GM23338 (cell line): ENCODE measurements around the gene IL10. TPM values are rescaled to one million over a fixed set of nuclear protein-coding genes. Genes with fewer than 3 reads are reported as not detected.

Experiments used
- ATAC-seq: fragments of 200-7000 bp; cut with Tn5 transposase; 3 replicates; pipeline ENCODE4 v1.9.1; 2020
- DNase-seq: peaks from one replicate; pipeline ENCODE4 v3.0.0-alpha.2; 2015; ENCODE audit warnings: low spot score
- H2AFZ ChIP-seq: fragments of 200-600 bp; sonication (generic); 2 replicates; pipeline ENCODE4 v1.8.0; 2016; ENCODE audit warnings: antibody characterized with exemption, mild to moderate bottlenecking, moderate library complexity
- H3F3A ChIP-seq: fragments of 200-600 bp; sonication (generic); replicated peaks from 2 replicates; pipeline ENCODE4 v1.8.0; 2017; ENCODE audit warnings: antibody characterized with exemption, mixed run types, low read depth
- H3K27ac ChIP-seq: fragments of 200-600 bp; sonication (generic); 2 replicates; pipeline ENCODE4 v1.6.1; 2016; ENCODE audit warnings: low read depth
- H3K27me3 ChIP-seq: fragments of 200-600 bp; sonication (generic); 2 replicates; pipeline ENCODE4 v1.8.0; 2016; ENCODE audit warnings: mild to moderate bottlenecking, mixed run types, moderate library complexity; ENCODE audit not compliant: insufficient read depth
- H3K36me3 ChIP-seq: fragments of 200-600 bp; sonication (generic); 2 replicates; pipeline ENCODE4 v1.8.0; 2016; ENCODE audit warnings: mild to moderate bottlenecking; ENCODE audit not compliant: insufficient read depth
- H3K4me1 ChIP-seq: fragments of 200-600 bp; sonication (generic); 2 replicates; pipeline ENCODE4 v1.8.0; 2016; ENCODE audit warnings: mild to moderate bottlenecking, moderate library complexity; ENCODE audit not compliant: insufficient read depth
- H3K4me2 ChIP-seq: fragments of 200-600 bp; sonication (generic); 2 replicates; pipeline ENCODE4 v1.7.1; 2017; ENCODE audit warnings: mixed run types
- H3K4me3 ChIP-seq: fragments of 200-600 bp; sonication (generic); 2 replicates; pipeline ENCODE4 v1.6.1; 2016; ENCODE audit warnings: mixed run types
- H3K79me2 ChIP-seq: fragments of 200-600 bp; sonication (generic); replicated peaks from 2 replicates; pipeline ENCODE4 v1.8.0; 2017; ENCODE audit warnings: mild to moderate bottlenecking; ENCODE audit not compliant: insufficient read depth
- H3K9me2 ChIP-seq: fragments of 200-600 bp; sonication (generic); 2 replicates; pipeline ENCODE4 v1.8.0; 2017; ENCODE audit not compliant: insufficient read depth
- H4K20me1 ChIP-seq: fragments of 200-600 bp; sonication (generic); replicated peaks from 2 replicates; pipeline ENCODE4 v1.8.0; 2017; ENCODE audit warnings: mild to moderate bottlenecking; ENCODE audit not compliant: insufficient read depth
- H3K27ac Mint-ChIP-seq: 2 replicates; pipeline ENCODE4 v1.8.0; 2020; ENCODE audit warnings: inconsistent platforms, mild to moderate bottlenecking, moderate library complexity, mixed read lengths
- H3K27me3 Mint-ChIP-seq: 3 replicates; pipeline ENCODE4 v1.8.0; 2022; ENCODE audit warnings: low read depth, mild to moderate bottlenecking, moderate library complexity, mixed read lengths, inconsistent platforms; ENCODE audit not compliant: insufficient read depth, poor library complexity
- H3K36me3 Mint-ChIP-seq: 3 replicates; pipeline ENCODE4 v1.8.0; 2021; ENCODE audit warnings: low read depth, mild to moderate bottlenecking, inconsistent platforms, moderate library complexity, mixed read lengths
- H3K4me1 Mint-ChIP-seq: 3 replicates; pipeline ENCODE4 v1.8.0; 2020; ENCODE audit warnings: mild to moderate bottlenecking, inconsistent platforms, mixed read lengths
- H3K4me3 Mint-ChIP-seq: 3 replicates; pipeline ENCODE4 v1.8.0; 2021; ENCODE audit warnings: moderate library complexity, mild to moderate bottlenecking, inconsistent platforms, mixed read lengths
- H3K9me3 Mint-ChIP-seq: 3 replicates; pipeline ENCODE4 v1.8.0; 2020; ENCODE audit warnings: moderate library complexity, mild to moderate bottlenecking, inconsistent platforms, mixed read lengths
- CREB1 ChIP-seq: fragments of 250-450 bp; sonication (Bioruptor Pico); IDR thresholded peaks from 2 replicates; pipeline ENCODE4 v1.5.0; 2020; ENCODE audit warnings: low read depth, mild to moderate bottlenecking, moderate library complexity
- JUNB ChIP-seq: IDR thresholded peaks from one replicate; pipeline ENCODE4 v1.6.1; 2016; ENCODE audit warnings: antibody characterized with exemption; ENCODE audit not compliant: unreplicated experiment
- POLR2AphosphoS5 ChIP-seq: IDR thresholded peaks from 2 replicates; pipeline ENCODE4 v1.6.1; 2016; ENCODE audit warnings: antibody characterized with exemption, low read depth
- STAT1 ChIP-seq: IDR thresholded peaks from one replicate; pipeline ENCODE4 v1.6.1; 2016; ENCODE audit warnings: antibody characterized with exemption; ENCODE audit not compliant: unreplicated experiment
- ZNF114 ChIP-seq: fragments of 250-450 bp; sonication (Bioruptor Pico); IDR thresholded peaks from 2 replicates; pipeline ENCODE4 v1.5.0; 2020; ENCODE audit warnings: mild to moderate bottlenecking, moderate library complexity
- ZNF331 ChIP-seq: fragments of 250-450 bp; sonication (Bioruptor Pico); IDR thresholded peaks from 2 replicates; pipeline ENCODE4 v1.5.0; 2020; ENCODE audit warnings: low read depth, mild to moderate bottlenecking, moderate library complexity
- polyA plus RNA-seq: library from polyadenylated mRNA; unstranded; fragments of >200 nt; fragmentation: Nextera tagmentation; extraction: Ambion mirVana; gene quantifications from 2 replicates; pipeline ENCODE4 v1.2.1, GENCODE V29; 2016
- total RNA-seq: library from RNA; depleted of rRNA; stranded (reverse); fragments of >200 nt; shearing (Covaris generic); gene quantifications from 2 replicates; pipeline ENCODE4 v1.2.3, GENCODE V29; 2014
- TF ChIP-seq, protein P1 (sequence below), 2 experiments: fragments of 200-600 bp in 1 of 2; sonication (generic) in 1 of 2; conservative IDR thresholded peaks; 2 replicates each; pipeline versions ENCODE4 v1.5.1 to v1.6.1; 2016 to 2017; ENCODE audit warnings: antibody characterized with exemption in 2 of 2, low read depth in 2 of 2, mild to moderate bottlenecking in 2 of 2, moderate library complexity in 1 of 2
- TF ChIP-seq, protein P2 (sequence below): IDR thresholded peaks from 2 replicates; pipeline ENCODE4 v1.6.1; 2016; ENCODE audit warnings: antibody characterized with exemption
- TF ChIP-seq, protein P3 (sequence below): IDR thresholded peaks from one replicate; pipeline ENCODE4 v1.6.1; 2018; ENCODE audit warnings: antibody characterized with exemption; ENCODE audit not compliant: unreplicated experiment
- TF ChIP-seq, protein P4 (sequence below): fragments of 250-450 bp; sonication (Bioruptor Pico); IDR thresholded peaks from 2 replicates; pipeline ENCODE4 v1.5.0; 2020; ENCODE audit warnings: mild to moderate bottlenecking, moderate library complexity

The IL10 gene
- total and polyA plus RNA-seq, 2 experiments from 2014 or later = not detected

DNA sequence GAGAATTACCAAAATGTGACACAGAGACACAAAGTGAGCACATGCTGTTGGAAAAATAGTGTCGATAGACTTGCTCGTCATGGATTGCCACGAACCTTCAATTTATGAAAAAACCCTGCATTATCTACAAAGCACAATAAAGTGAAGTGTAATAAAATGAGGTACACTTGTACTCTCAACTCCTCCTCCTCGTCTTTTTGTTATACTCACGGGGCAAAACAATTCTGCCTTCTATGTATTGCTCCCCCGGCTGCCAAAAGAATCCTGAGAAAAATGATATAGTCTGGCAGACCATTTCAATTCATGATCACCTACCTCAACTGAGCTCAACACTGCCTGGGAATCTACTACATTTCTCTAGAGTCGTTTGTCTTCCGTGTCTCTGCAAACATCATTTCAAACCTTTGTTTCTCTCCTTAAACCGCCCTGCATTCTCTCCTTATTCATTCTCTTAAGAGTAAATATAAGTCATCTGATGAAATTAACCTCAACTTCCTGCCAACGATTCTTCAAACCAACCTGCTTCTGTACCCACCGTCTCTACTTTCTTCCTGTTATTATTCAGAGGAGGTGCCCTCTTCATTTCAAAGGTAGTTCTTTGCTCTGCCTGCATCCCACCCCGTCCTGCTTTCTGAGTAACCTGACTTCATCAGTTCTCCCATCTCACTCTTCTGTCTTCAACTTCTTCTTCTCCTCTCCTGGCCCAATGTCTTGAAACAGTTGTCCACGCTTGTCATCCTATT lies 14.6 kb downstream of the IL10 start:
- peaks cover under 1% of the 10 kb centered on the region; the same call in 1 of the 3 replicates for H3K4me1 Mint-ChIP-seq
- Histone ChIP-seq H3K4me1 (no peaks in the 10 kb centered on the region), H3K27ac (no peak overlapping the region), H3F3A (no peaks in the 10 kb centered on the region), H4K20me1 (no peaks in the 10 kb centered on the region; the same call in 1 of the 2 replicates), H2AFZ (no peak overlapping the region), H3K9me2 (0 out of 2 replicates have a peak, but pooled peaks cover 5% of the 10 kb centered on the region), H3K36me3 (no peaks in the 10 kb centered on the region), H3K4me2 (no peak overlapping the region), H3K79me2 (no peaks in the 10 kb centered on the region), H3K27me3 (peaks cover 20% of the 10 kb centered on the region), H3K4me3 (no peak overlapping the region)
- ATAC-seq = no peak
- TF ChIP-seq STAT1 = no peak
- TF ChIP-seq JUNB = no peak
- TF ChIP-seq, protein P1, sequence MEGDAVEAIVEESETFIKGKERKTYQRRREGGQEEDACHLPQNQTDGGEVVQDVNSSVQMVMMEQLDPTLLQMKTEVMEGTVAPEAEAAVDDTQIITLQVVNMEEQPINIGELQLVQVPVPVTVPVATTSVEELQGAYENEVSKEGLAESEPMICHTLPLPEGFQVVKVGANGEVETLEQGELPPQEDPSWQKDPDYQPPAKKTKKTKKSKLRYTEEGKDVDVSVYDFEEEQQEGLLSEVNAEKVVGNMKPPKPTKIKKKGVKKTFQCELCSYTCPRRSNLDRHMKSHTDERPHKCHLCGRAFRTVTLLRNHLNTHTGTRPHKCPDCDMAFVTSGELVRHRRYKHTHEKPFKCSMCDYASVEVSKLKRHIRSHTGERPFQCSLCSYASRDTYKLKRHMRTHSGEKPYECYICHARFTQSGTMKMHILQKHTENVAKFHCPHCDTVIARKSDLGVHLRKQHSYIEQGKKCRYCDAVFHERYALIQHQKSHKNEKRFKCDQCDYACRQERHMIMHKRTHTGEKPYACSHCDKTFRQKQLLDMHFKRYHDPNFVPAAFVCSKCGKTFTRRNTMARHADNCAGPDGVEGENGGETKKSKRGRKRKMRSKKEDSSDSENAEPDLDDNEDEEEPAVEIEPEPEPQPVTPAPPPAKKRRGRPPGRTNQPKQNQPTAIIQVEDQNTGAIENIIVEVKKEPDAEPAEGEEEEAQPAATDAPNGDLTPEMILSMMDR (conservative IDR thresholded peaks at IDR 0.05; ENCODE audit: low read depth in 2 of 2) = no peak
- no peak for TF ChIP-seq POLR2AphosphoS5
- TF ChIP-seq ZNF331 (CRISPR knock-in tag) = no peak
- TF ChIP-seq CREB1 (CRISPR knock-in tag) = no peak
- no peak for TF ChIP-seq ZNF114 (CRISPR knock-in tag)
- TF ChIP-seq, protein P2, sequence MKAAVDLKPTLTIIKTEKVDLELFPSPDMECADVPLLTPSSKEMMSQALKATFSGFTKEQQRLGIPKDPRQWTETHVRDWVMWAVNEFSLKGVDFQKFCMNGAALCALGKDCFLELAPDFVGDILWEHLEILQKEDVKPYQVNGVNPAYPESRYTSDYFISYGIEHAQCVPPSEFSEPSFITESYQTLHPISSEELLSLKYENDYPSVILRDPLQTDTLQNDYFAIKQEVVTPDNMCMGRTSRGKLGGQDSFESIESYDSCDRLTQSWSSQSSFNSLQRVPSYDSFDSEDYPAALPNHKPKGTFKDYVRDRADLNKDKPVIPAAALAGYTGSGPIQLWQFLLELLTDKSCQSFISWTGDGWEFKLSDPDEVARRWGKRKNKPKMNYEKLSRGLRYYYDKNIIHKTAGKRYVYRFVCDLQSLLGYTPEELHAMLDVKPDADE = no peak
- TF ChIP-seq, protein P3, sequence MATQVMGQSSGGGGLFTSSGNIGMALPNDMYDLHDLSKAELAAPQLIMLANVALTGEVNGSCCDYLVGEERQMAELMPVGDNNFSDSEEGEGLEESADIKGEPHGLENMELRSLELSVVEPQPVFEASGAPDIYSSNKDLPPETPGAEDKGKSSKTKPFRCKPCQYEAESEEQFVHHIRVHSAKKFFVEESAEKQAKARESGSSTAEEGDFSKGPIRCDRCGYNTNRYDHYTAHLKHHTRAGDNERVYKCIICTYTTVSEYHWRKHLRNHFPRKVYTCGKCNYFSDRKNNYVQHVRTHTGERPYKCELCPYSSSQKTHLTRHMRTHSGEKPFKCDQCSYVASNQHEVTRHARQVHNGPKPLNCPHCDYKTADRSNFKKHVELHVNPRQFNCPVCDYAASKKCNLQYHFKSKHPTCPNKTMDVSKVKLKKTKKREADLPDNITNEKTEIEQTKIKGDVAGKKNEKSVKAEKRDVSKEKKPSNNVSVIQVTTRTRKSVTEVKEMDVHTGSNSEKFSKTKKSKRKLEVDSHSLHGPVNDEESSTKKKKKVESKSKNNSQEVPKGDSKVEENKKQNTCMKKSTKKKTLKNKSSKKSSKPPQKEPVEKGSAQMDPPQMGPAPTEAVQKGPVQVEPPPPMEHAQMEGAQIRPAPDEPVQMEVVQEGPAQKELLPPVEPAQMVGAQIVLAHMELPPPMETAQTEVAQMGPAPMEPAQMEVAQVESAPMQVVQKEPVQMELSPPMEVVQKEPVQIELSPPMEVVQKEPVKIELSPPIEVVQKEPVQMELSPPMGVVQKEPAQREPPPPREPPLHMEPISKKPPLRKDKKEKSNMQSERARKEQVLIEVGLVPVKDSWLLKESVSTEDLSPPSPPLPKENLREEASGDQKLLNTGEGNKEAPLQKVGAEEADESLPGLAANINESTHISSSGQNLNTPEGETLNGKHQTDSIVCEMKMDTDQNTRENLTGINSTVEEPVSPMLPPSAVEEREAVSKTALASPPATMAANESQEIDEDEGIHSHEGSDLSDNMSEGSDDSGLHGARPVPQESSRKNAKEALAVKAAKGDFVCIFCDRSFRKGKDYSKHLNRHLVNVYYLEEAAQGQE = no peak
- TF ChIP-seq, protein P4, sequence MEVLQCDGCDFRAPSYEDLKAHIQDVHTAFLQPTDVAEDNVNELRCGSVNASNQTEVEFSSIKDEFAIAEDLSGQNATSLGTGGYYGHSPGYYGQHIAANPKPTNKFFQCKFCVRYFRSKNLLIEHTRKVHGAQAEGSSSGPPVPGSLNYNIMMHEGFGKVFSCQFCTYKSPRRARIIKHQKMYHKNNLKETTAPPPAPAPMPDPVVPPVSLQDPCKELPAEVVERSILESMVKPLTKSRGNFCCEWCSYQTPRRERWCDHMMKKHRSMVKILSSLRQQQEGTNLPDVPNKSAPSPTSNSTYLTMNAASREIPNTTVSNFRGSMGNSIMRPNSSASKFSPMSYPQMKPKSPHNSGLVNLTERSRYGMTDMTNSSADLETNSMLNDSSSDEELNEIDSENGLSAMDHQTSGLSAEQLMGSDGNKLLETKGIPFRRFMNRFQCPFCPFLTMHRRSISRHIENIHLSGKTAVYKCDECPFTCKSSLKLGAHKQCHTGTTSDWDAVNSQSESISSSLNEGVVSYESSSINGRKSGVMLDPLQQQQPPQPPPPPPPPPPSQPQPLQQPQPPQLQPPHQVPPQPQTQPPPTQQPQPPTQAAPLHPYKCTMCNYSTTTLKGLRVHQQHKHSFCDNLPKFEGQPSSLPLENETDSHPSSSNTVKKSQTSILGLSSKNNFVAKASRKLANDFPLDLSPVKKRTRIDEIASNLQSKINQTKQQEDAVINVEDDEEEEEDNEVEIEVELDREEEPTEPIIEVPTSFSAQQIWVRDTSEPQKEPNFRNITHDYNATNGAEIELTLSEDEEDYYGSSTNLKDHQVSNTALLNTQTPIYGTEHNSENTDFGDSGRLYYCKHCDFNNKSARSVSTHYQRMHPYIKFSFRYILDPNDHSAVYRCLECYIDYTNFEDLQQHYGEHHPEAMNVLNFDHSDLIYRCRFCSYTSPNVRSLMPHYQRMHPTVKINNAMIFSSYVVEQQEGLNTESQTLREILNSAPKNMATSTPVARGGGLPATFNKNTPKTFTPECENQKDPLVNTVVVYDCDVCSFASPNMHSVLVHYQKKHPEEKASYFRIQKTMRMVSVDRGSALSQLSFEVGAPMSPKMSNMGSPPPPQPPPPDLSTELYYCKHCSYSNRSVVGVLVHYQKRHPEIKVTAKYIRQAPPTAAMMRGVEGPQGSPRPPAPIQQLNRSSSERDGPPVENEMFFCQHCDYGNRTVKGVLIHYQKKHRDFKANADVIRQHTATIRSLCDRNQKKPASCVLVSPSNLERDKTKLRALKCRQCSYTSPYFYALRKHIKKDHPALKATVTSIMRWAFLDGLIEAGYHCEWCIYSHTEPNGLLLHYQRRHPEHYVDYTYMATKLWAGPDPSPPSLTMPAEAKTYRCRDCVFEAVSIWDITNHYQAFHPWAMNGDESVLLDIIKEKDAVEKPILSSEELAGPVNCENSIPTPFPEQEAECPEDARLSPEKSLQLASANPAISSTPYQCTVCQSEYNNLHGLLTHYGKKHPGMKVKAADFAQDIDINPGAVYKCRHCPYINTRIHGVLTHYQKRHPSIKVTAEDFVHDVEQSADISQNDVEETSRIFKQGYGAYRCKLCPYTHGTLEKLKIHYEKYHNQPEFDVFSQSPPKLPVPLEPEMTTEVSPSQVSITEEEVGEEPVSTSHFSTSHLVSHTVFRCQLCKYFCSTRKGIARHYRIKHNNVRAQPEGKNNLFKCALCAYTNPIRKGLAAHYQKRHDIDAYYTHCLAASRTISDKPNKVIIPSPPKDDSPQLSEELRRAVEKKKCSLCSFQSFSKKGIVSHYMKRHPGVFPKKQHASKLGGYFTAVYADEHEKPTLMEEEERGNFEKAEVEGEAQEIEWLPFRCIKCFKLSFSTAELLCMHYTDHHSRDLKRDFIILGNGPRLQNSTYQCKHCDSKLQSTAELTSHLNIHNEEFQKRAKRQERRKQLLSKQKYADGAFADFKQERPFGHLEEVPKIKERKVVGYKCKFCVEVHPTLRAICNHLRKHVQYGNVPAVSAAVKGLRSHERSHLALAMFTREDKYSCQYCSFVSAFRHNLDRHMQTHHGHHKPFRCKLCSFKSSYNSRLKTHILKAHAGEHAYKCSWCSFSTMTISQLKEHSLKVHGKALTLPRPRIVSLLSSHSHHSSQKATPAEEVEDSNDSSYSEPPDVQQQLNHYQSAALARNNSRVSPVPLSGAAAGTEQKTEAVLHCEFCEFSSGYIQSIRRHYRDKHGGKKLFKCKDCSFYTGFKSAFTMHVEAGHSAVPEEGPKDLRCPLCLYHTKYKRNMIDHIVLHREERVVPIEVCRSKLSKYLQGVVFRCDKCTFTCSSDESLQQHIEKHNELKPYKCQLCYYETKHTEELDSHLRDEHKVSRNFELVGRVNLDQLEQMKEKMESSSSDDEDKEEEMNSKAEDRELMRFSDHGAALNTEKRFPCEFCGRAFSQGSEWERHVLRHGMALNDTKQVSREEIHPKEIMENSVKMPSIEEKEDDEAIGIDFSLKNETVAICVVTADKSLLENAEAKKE = no peak
- no peak overlapping the region for H3K27ac Mint-ChIP-seq
- DNase-seq = no peak
- H3K27me3 Mint-ChIP-seq = no peaks in the 10 kb centered on the region
- H3K4me3 Mint-ChIP-seq = no peak overlapping the region
- no peaks in the 10 kb centered on the region for H3K36me3 Mint-ChIP-seq
- H3K9me3 Mint-ChIP-seq = no peaks in the 10 kb centered on the region
